Posterior cingulate gyrus (tissue), 11 donors: ENCODE data around the gene BTRC.

Experiments used
- DNase-seq, 10 donors: peaks; one replicate each; pipeline versions ENCODE4 v3.0.0 to v3.0.0-alpha.2; 2020 to 2021; ENCODE audit warnings: mixed read lengths in 3 of 10
- intact Hi-C: fragments of 100-400 bp; cut with DNase I; formaldehyde crosslinking; loops from one replicate; pipeline ENCODE4 v1.15.1; 2023

BTRC gene

GRCh38 chr10:101429423-101429822 is 75.5 kb downstream of the BTRC start:
- DNase-seq: no peak
- intact Hi-C loops: no loop called here

DNA sequence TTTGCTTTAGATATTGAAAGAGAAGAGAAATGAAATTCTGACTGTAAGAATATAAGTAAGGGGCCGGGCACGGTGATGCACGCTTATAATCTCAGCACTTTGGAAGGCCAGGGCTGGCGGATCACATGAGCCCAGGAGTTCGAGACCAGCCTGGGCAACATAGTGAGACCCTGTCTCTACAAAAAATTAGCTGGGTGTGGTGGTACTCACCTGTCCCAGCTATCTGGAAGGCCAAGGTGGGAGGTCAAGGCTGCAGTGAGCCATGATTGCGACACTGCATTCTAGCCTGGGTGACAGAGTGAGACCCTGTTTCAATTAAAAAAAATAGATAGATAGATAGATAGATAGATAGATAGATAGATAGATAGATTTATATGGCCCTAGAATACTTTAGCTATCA is 82.3 kb downstream of the BTRC start:
- intact Hi-C loops: no loop called here
- no peak for DNase-seq

- intact Hi-C loops: no loop called here
- DNase-seq: no peak
These were observed 85.0 kb downstream of the BTRC start for GRCh38 chr10:101438881-101439391.

- intact Hi-C loops: loop anchor here (1.0 to 5.0 kb wide), 4 partner anchors 129 to 229 kb away; no protein-coding TSS in a partner anchor
- DNase-seq: peak in 3 of 10 donors; percentile 21 to 35 (median 24)
These were observed 87.8 kb downstream of the BTRC start for GRCh38 chr10:101441541-101442455.

- intact Hi-C loops: loop anchor here (1.0 to 5.0 kb wide), 4 partner anchors 128 to 230 kb away; no protein-coding TSS in a partner anchor
- no peak for DNase-seq
These were observed 88.5 kb downstream of the BTRC start for GRCh38 chr10:101442456-101442800.

GRCh38 chr10:101444058-101444898 is 90.3 kb downstream of the BTRC start:
- intact Hi-C loops: loop anchor here (5.0 kb wide), 2 partner anchors 157 to 232 kb away; no protein-coding TSS in a partner anchor
- DNase-seq: no peak

DNA sequence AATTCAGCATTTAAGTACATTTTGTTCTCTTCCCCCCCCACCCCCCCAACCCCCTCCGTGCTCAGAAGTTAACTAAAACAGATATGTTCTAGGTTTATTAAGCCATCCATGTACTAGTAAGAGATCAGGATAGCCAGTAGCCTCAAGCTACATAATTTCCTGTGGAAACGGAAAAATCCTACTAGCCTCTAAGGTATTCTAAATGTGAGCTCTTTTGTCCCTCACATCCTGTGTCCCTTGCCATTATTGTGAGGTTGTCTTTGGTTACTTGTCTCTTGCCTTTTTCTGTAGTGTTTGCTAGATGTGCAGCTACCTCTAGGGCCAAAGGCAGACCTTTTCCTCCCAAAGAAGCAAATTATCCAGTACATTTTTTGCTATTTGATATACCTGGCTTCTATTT is 92.1 kb downstream of the BTRC start:
- intact Hi-C loops: no loop called here
- DNase-seq: no peak

DNA sequence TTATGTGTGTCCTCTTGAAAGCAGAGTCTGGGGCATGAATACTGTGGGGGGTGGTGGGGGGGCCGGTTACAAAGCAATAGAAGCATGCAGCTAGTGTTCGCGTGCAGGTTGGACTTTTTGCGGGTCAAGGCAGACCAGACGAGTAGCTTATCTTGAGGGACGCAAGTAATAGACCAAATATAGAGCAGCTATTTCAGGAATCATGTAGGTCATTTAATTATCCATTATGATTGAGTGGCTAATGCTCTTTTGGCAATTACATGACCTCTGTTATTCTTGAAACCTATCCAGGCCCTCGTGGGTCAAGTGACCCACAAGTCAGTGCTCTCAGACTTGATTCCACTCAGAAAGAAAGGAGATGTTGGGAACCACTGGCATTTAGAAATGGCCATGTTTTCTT is 93.0 kb downstream of the BTRC start:
- DNase-seq: no peak
- intact Hi-C loops: no loop called here

GRCh38 chr10:101447477-101447876 is 93.5 kb downstream of the BTRC start:
- intact Hi-C loops: no loop called here
- DNase-seq: no peak

DNA sequence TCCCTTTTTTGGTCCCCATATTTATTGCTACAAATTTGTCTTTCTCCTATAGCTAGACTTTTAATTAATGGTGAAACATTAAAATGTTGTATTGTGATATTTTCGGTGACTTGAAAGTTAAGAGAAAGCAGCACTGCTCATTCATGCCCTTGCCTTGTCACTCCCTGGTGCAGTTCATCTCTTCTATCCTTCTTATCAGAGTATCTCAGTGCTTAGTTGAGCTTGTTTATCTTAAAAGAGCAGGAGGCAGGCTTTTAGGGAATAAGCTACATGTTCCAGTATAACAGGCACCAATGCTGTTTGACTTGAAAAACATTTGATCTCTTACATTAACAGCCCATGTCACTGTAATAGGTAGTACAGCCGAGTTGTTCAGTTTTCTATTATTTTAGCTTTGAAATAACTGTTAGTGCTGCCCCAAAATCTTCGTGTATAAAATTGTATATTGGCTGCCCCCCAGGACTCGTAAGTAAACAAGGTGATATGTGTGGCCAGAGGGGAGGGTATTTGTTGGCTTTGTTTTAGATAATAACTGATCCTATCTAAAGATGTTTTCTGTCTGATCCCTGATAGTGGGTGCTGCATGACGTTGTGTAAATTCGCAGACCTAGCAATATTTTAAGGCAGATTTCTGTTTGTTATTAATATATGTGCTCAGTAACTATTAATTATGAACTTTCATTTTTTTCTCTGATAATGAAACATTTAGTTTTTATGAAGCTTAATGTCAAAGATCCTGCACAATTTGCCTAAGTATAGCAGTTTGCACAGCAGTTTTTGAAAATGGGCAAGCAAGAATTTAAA is 96.5 kb downstream of the BTRC start:
- intact Hi-C loops: no loop called here
- no peak for DNase-seq

DNA sequence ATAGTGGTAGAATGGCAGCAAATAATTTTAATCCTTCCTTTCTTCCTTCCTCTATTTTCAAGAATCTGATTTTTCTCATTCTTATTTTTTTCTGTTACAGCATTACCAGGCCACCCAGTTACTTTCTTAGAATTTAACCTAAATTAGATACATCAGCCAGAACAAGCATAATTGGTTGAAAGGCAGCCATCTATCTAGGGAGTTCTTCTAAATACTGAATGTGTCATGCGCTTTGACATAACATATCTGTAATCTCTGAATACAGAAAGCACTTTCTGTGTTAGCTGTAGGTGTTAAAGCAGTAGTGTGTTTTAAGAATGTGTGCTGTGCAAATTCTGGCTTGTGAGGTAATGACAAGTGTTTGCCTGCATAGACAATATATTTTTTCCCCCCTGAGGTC is 97.3 kb downstream of the BTRC start:
- no peak for DNase-seq
- intact Hi-C loops: no loop called here

- intact Hi-C loops: no loop called here
- no peak for DNase-seq
These were observed 97.7 kb downstream of the BTRC start for GRCh38 chr10:101451667-101452069.

- no peak for DNase-seq
- intact Hi-C loops: no loop called here
These were observed 98.2 kb downstream of the BTRC start for GRCh38 chr10:101452176-101452575.

- DNase-seq: no peak
These were observed 98.6 kb downstream of the BTRC start for GRCh38 chr10:101452593-101452992.

GRCh38 chr10:101453318-101453717 is 99.4 kb downstream of the BTRC start:
- DNase-seq: no peak
- intact Hi-C loops: no loop called here

More at GRCh38 chr10:101452593-101452992, 98.6 kb downstream of the BTRC start:
- intact Hi-C loops: no loop called here

GRCh38 chr10:101453791-101454718 is 100.1 kb downstream of the BTRC start:
- no peak for DNase-seq
- intact Hi-C loops: no loop called here

GRCh38 chr10:101458869-101459268 is 104.9 kb downstream of the BTRC start:
- DNase-seq: no peak
- intact Hi-C loops: no loop called here

DNA sequence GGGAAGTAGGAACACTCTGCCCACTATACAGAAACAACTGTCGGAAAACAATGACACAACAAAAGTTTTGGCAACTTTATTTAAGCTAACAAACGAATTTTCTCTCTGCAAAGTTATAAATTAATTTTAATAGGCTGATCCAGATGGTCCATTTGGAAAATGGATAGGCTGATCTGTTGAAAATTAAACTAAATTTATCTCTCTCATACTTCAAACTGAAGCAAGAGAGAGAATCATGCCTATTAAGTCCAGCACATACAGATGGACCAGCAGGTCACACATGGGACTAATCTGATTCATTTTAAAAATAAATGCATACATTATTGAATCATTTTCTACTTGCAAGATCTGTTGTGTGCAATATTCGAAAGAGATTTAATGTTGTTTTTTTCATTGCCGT is 110.1 kb downstream of the BTRC start:
- no peak for DNase-seq
- intact Hi-C loops: no loop called here

- DNase-seq: no peak
- intact Hi-C loops: no loop called here
These were observed 110.6 kb downstream of the BTRC start for GRCh38 chr10:101464599-101464998.
